Measurements from ENCODE around the gene SLA2. TPM values are rescaled to one million over a fixed set of nuclear protein-coding genes. Genes with fewer than 3 reads are reported as not detected.

The SLA2 gene
- total RNA-seq, 5 donors from 2014 or later (not counting 1 experiment from before 2014, with no cell fraction given): 26.2 to 46.0 (median 28.8) TPM

DNA sequence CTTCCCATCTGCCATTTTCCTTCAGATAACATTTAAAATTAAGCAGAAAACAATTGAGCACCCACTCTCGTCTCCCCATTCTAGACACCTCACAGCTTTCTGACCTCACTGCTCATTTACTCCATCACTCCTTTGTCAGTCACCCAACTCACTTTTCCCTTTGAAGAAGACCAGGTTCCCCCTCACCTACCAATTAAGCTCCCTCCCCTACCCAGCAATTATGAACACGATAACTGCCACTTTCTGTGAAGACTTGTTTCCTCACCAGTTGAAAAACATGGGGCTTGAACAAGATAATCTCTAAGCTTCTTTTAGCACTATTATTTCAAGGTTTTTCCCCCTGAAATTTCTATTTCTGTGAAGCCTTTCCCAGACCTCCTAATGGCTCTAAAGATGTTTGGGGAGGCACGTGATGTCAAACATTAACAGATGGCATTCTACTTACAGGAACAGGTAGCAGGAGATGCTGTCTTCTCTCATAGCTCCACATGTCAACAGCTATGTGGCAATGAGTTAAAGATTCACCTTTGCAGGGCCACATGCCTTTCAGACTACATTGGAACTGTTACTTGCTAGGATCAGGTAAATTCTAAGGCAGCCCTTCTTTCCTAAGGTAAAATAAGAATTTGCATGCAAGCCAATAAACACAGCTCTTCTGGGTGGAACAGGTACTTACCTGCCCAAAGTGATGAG lies 24.8 kb upstream of the SLA2 start:
- no peak for DNase-seq
- H3K36me3 Mint-ChIP-seq: peaks cover 20% of the 10 kb centered on the region
- no peaks in the 10 kb centered on the region for H3K27me3 Mint-ChIP-seq
- no peaks in the 10 kb centered on the region for H3K4me1 Mint-ChIP-seq
- H3K9me3 ChIP-seq: no peaks in the 10 kb centered on the region
- no peaks in the 10 kb centered on the region for H3K4me1 ChIP-seq (ENCODE audit: control insufficient read depth in 1 of 2, extremely low read depth in 1 of 2, insufficient read depth in 2 of 2, low read length in 2 of 2)
- WGBS (ENCODE audit: insufficient coverage): 100% methylated on average over 2 of the region's 3 CpGs
- H3K27me3 ChIP-seq (replicated peaks in 1 of 2; ENCODE audit: control insufficient read depth in 2 of 2, extremely low read depth in 1 of 2, insufficient read depth in 2 of 2, low read length in 1 of 2): no peaks in the 10 kb centered on the region
- H3K9me3 Mint-ChIP-seq: no peaks in the 10 kb centered on the region
- ChIA-PET POLR2A (interaction anchor here in 1 of 2 donors (0.7 kb wide), 1 partner anchor 136 kb away, joined by 5 read pairs; no protein-coding TSS in a partner anchor), CTCF (interaction anchor here in 1 of 2 donors (0.6 kb wide), 1 partner anchor 1298 kb away, joined by 4 read pairs; no protein-coding TSS in a partner anchor)
- H3K4me3 Mint-ChIP-seq: no peak overlapping the region
- H3K36me3 ChIP-seq (ENCODE audit: control insufficient read depth in 2 of 2, extremely low read depth in 1 of 2, insufficient read depth in 1 of 2, low read length in 1 of 2): peaks cover 8 to 18% of the 10 kb centered on the region in 2 donors
- H3K27ac Mint-ChIP-seq: no peak overlapping the region
- ATAC-seq (replicated peaks in 1 of 4): no peak
- no peak overlapping the region for H3K27ac ChIP-seq (ENCODE audit: low read length)
- H3K4me3 ChIP-seq (ENCODE audit: control insufficient read depth in 1 of 2, extremely low read depth in 1 of 2, low read length in 1 of 2): no peak overlapping the region

DNA sequence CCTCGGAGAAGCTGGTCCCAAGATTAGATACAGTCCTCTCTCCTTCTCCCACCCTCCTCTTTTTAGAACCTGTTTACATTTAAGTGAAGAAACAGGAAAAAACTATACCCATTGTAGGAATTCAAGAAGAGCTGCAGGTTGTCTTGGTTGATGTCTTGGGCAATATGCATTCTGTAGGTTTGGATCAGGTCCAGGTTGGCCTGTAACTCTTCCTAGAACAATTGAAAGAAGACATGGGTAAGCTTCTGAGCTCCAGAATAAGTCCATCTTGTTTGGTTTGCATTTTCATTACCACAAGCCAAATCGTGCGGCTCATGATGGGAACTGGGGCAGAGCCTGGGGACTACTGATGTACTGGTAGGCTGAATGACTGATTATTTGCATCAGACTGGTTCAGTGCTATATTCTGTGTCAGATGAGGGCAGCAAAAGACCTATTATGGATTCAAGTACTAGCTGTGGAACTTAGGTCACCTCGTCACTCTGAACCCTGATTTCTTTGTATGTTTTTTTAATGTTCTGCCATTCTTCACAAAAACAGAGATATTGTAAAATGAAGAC lies 20.3 kb upstream of the SLA2 start:
- no peaks in the 10 kb centered on the region for H3K4me1 Mint-ChIP-seq
- Histone ChIP-seq H3K27ac (ENCODE audit: low read length) (no peak overlapping the region), H3K4me3 (ENCODE audit: control insufficient read depth in 1 of 2, extremely low read depth in 1 of 2, low read length in 1 of 2) (no peak overlapping the region), H3K4me1 (ENCODE audit: control insufficient read depth in 1 of 2, extremely low read depth in 1 of 2, insufficient read depth in 2 of 2, low read length in 2 of 2) (no peaks in the 10 kb centered on the region), H3K9me3 (no peaks in the 10 kb centered on the region), H3K27me3 (replicated peaks in 1 of 2; ENCODE audit: control insufficient read depth in 2 of 2, extremely low read depth in 1 of 2, insufficient read depth in 2 of 2, low read length in 1 of 2) (no peaks in the 10 kb centered on the region), H3K36me3 (ENCODE audit: control insufficient read depth in 2 of 2, extremely low read depth in 1 of 2, insufficient read depth in 1 of 2, low read length in 1 of 2) (peaks cover 8 to 22% of the 10 kb centered on the region in 2 donors)
- DNase-seq (peak in 1 of 35 experiments; percentile 41), ATAC-seq (replicated peaks in 1 of 4) (peak in 1 of 4 experiments; percentile 52)
- H3K4me3 Mint-ChIP-seq: no peak overlapping the region
- POLR2A ChIA-PET: interaction anchor here in 1 of 2 donors (0.5 kb wide), 1 partner anchor 131 kb away, joined by 6 read pairs; no protein-coding TSS in a partner anchor
- no peaks in the 10 kb centered on the region for H3K9me3 Mint-ChIP-seq
- CTCF ChIA-PET: interaction anchor here (0.8 to 2.0 kb wide), 3 partner anchors 85 to 142 kb away, joined by 3 to 9 read pairs (median 3); no protein-coding TSS in a partner anchor
- H3K27ac Mint-ChIP-seq: no peak overlapping the region
- no peaks in the 10 kb centered on the region for H3K27me3 Mint-ChIP-seq
- 90% methylated on average over 2 of the region's 4 CpGs for WGBS (ENCODE audit: insufficient coverage)
- H3K36me3 Mint-ChIP-seq: peaks cover 28% of the 10 kb centered on the region

DNA sequence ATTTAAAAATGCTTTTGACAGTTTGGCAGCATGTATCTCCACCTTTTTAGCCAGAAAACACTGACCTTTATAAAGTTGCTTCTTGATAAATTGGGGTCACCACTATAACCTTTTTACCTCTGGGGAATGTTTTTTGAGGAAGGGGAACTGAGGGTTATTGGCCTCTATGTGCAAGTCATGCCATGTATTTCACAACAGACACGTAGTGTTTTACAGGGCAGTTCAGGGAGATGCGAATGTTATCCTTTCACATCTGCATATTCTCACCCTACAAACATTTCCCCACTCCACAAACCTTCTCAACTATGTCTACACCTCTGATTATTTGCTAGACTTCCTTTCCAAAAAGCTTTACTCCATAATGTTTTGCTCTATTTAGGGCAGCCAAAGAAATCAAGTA lies 17.0 kb upstream of the SLA2 start:
- Histone ChIP-seq H3K9me3 (no peaks in the 10 kb centered on the region), H3K27ac (ENCODE audit: low read length) (no peak overlapping the region), H3K4me3 (ENCODE audit: control insufficient read depth in 1 of 2, extremely low read depth in 1 of 2, low read length in 1 of 2) (no peak overlapping the region), H3K4me1 (ENCODE audit: control insufficient read depth in 1 of 2, extremely low read depth in 1 of 2, insufficient read depth in 2 of 2, low read length in 2 of 2) (peaks cover 7 to 10% of the 10 kb centered on the region in 2 experiments), H3K36me3 (ENCODE audit: control insufficient read depth in 2 of 2, extremely low read depth in 1 of 2, insufficient read depth in 1 of 2, low read length in 1 of 2) (peaks cover 0 to 16% of the 10 kb centered on the region in 2 donors), H3K27me3 (replicated peaks in 1 of 2; ENCODE audit: control insufficient read depth in 2 of 2, extremely low read depth in 1 of 2, insufficient read depth in 2 of 2, low read length in 1 of 2) (no peaks in the 10 kb centered on the region)
- DNase-seq: no peak
- H3K36me3 Mint-ChIP-seq: peaks cover 28% of the 10 kb centered on the region
- H3K27ac Mint-ChIP-seq: no peak overlapping the region
- ChIA-PET CTCF (no interaction called here), POLR2A (no interaction called here)
- H3K4me1 Mint-ChIP-seq: peaks cover 11 to 12% (median 12%) of the 10 kb centered on the region in 3 donors
- H3K9me3 Mint-ChIP-seq: no peaks in the 10 kb centered on the region
- no peak for ATAC-seq (replicated peaks in 1 of 4)
- WGBS (ENCODE audit: insufficient coverage): no CpG with 5 or more reads among the region's 2 CpGs
- H3K27me3 Mint-ChIP-seq: no peaks in the 10 kb centered on the region
- no peak overlapping the region for H3K4me3 Mint-ChIP-seq

DNA sequence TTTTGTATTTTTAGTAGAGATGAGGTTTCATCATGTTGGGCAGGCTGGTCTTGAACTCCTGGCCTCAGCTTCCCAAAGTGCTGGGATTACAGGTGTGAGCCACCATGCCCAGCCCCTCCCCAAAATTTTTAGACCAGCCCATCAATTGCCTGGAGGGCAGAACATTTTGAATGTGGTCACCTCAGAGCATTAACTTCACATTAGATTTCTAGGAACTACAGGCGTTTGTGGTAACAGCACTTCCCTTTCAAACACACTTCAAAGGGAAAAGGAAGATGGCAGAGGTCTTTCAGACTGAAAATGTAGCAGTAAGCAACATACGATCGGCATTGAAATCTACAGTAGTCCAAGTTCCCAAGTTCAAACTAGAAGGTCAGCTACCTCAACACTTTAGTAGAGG lies 12.3 kb upstream of the SLA2 start:
- H3K27me3 Mint-ChIP-seq: no peaks in the 10 kb centered on the region
- Histone ChIP-seq H3K4me3 (ENCODE audit: control insufficient read depth in 1 of 2, extremely low read depth in 1 of 2, low read length in 1 of 2) (peak overlapping the region in 1 of 2 donors; percentile 8), H3K27me3 (replicated peaks in 1 of 2; ENCODE audit: control insufficient read depth in 2 of 2, extremely low read depth in 1 of 2, insufficient read depth in 2 of 2, low read length in 1 of 2) (no peaks in the 10 kb centered on the region), H3K9me3 (no peaks in the 10 kb centered on the region), H3K4me1 (ENCODE audit: control insufficient read depth in 1 of 2, extremely low read depth in 1 of 2, insufficient read depth in 2 of 2, low read length in 2 of 2) (peaks cover 10 to 11% of the 10 kb centered on the region in 2 experiments), H3K36me3 (ENCODE audit: control insufficient read depth in 2 of 2, extremely low read depth in 1 of 2, insufficient read depth in 1 of 2, low read length in 1 of 2) (peaks cover 0 to 10% of the 10 kb centered on the region in 2 donors), H3K27ac (ENCODE audit: low read length) (no peak overlapping the region)
- peak overlapping the region; percentile 7 to 60 for H3K27ac Mint-ChIP-seq
- CTCF ChIA-PET: interaction anchor here in 1 of 2 donors (0.6 to 1.2 kb wide), 2 partner anchors 13 to 34 kb away, joined by 3 read pairs; no protein-coding TSS in a partner anchor
- peak; percentile 64 to 90 (median 83) for ATAC-seq (replicated peaks in 1 of 4)
- peaks cover 18 to 23% (median 22%) of the 10 kb centered on the region in 3 donors for H3K4me1 Mint-ChIP-seq
- peak in 1 of 35 experiments; percentile 54 for DNase-seq
- no peaks in the 10 kb centered on the region for H3K9me3 Mint-ChIP-seq
- POLR2A ChIA-PET: interaction anchor here in 1 of 2 donors (0.6 kb wide), 1 partner anchor 11 kb away, joined by 11 read pairs; no protein-coding TSS in a partner anchor
- H3K4me3 Mint-ChIP-seq: peak overlapping the region; percentile 41 to 67 (median 43)
- H3K36me3 Mint-ChIP-seq: peaks cover 24% of the 10 kb centered on the region
- no CpG with 5 or more reads among the region's 3 CpGs for whole genome bisulfite sequencing (ENCODE audit: insufficient coverage)

DNA sequence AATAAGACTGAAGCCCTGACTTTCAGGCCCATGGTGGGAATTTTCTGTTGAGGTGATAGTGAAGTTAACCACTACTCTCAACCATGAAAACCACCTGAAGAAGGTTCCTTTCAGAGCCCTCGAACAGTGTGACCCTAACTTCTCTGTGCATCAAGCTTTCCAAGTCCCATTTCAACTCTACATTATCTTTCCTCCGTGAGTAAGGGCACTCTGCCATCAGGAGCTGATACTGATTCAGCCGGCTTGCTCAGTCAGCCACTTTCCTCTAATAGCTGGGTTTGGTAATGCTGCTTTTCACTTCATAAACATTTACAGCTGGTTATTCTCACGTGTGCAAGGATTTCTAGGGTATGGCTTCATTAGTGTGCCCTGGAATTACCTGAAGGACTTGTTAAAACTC lies 10.7 kb upstream of the SLA2 start:
- H3K27me3 ChIP-seq (replicated peaks in 1 of 2; ENCODE audit: control insufficient read depth in 2 of 2, extremely low read depth in 1 of 2, insufficient read depth in 2 of 2, low read length in 1 of 2): no peaks in the 10 kb centered on the region
- WGBS (ENCODE audit: insufficient coverage): 93% methylated on average over 3 of the region's 4 CpGs
- Mint-ChIP-seq H3K4me1 (peaks cover 18 to 23% (median 22%) of the 10 kb centered on the region in 3 donors), H3K9me3 (no peaks in the 10 kb centered on the region), H3K27me3 (no peaks in the 10 kb centered on the region), H3K36me3 (peaks cover 36% of the 10 kb centered on the region), H3K4me3 (no peak overlapping the region), H3K27ac (no peak overlapping the region)
- H3K27ac ChIP-seq (ENCODE audit: low read length): no peak overlapping the region
- POLR2A ChIA-PET: interaction anchor here (0.6 kb wide), 2 partner anchors 587 to 1379 kb away, joined by 3 read pairs; partner anchors contain the start of gene MMP24OS (in 1 of the 2)
- H3K9me3 ChIP-seq: no peaks in the 10 kb centered on the region
- H3K4me1 ChIP-seq (ENCODE audit: control insufficient read depth in 1 of 2, extremely low read depth in 1 of 2, insufficient read depth in 2 of 2, low read length in 2 of 2): peaks cover 10 to 11% of the 10 kb centered on the region in 2 experiments
- peaks cover 0 to 17% of the 10 kb centered on the region in 2 donors for H3K36me3 ChIP-seq (ENCODE audit: control insufficient read depth in 2 of 2, extremely low read depth in 1 of 2, insufficient read depth in 1 of 2, low read length in 1 of 2)
- ATAC-seq (replicated peaks in 1 of 4): no peak
- H3K4me3 ChIP-seq (ENCODE audit: control insufficient read depth in 1 of 2, extremely low read depth in 1 of 2, low read length in 1 of 2): no peak overlapping the region
- DNase-seq: no peak
- CTCF ChIA-PET: interaction anchor here in 1 of 2 donors (0.7 kb wide), 1 partner anchor 51 kb away, joined by 7 read pairs; no protein-coding TSS in a partner anchor

DNA sequence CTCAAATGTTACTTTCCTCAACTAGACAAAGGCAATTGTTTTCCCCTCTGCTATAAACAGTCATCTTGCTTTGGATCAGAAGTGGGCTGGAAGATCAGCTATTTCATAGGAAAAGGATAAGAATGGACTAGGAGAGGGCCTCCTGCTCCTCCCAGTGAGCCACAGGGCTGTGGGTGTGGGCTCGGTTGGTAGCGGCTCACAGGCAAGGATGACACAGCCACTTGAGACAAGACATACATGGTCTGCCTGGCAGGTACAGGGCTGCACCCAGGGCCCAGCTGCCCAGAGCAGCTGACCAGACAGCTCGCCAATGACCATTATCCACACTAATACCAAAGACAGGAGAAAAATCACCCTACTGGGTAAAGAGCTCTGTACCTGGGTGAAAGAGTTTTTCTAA lies 9.0 kb upstream of the SLA2 start:
- Histone ChIP-seq H3K27me3 (replicated peaks in 1 of 2; ENCODE audit: control insufficient read depth in 2 of 2, extremely low read depth in 1 of 2, insufficient read depth in 2 of 2, low read length in 1 of 2) (no peaks in the 10 kb centered on the region), H3K4me3 (ENCODE audit: control insufficient read depth in 1 of 2, extremely low read depth in 1 of 2, low read length in 1 of 2) (no peak overlapping the region), H3K36me3 (ENCODE audit: control insufficient read depth in 2 of 2, extremely low read depth in 1 of 2, insufficient read depth in 1 of 2, low read length in 1 of 2) (peaks cover 2 to 17% of the 10 kb centered on the region in 2 donors), H3K27ac (ENCODE audit: low read length) (no peak overlapping the region), H3K4me1 (ENCODE audit: control insufficient read depth in 1 of 2, extremely low read depth in 1 of 2, insufficient read depth in 2 of 2, low read length in 2 of 2) (peaks cover 10 to 11% of the 10 kb centered on the region in 2 experiments), H3K9me3 (no peaks in the 10 kb centered on the region)
- POLR2A ChIA-PET: no interaction called here
- no peak overlapping the region for H3K4me3 Mint-ChIP-seq
- no peak for DNase-seq
- H3K27me3 Mint-ChIP-seq: no peaks in the 10 kb centered on the region
- WGBS (ENCODE audit: insufficient coverage): 100% methylated on average over 2 of the region's 3 CpGs
- H3K27ac Mint-ChIP-seq: no peak overlapping the region
- H3K4me1 Mint-ChIP-seq: peaks cover 18 to 23% (median 22%) of the 10 kb centered on the region in 3 donors
- H3K9me3 Mint-ChIP-seq: no peaks in the 10 kb centered on the region
- no peak for ATAC-seq (replicated peaks in 1 of 4)
- CTCF ChIA-PET: interaction anchor here in 1 of 2 donors (0.5 kb wide), 1 partner anchor 33 kb away, joined by 3 read pairs; no protein-coding TSS in a partner anchor
- peaks cover 31% of the 10 kb centered on the region for H3K36me3 Mint-ChIP-seq

Data from T-cell (primary cell).